Activated CD4-positive, CD25-positive, alpha-beta regulatory T cell treated with anti-CD3 and anti-CD28 coated beads, Interleukin-2, amount 50 U/mL, for 24 hours (primary cell): ENCODE measurements around the gene NPM1.
"Not testable (repeated sequence)": the region's sequence is repeated elsewhere in the genome, so short reads cannot be mapped to it uniquely, and the experiment has no call there.

Experiments
- ATAC-seq, 2 donors: fragments of 150-1000 bp; cut with Tn5 transposase; one replicate each; pipeline ENCODE4 v1.10.0; 2021; ENCODE audit warnings: mild to moderate bottlenecking in 1 of 2, moderate library complexity in 1 of 2

NPM1 gene, protein sequence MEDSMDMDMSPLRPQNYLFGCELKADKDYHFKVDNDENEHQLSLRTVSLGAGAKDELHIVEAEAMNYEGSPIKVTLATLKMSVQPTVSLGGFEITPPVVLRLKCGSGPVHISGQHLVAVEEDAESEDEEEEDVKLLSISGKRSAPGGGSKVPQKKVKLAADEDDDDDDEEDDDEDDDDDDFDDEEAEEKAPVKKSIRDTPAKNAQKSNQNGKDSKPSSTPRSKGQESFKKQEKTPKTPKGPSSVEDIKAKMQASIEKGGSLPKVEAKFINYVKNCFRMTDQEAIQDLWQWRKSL

DNA sequence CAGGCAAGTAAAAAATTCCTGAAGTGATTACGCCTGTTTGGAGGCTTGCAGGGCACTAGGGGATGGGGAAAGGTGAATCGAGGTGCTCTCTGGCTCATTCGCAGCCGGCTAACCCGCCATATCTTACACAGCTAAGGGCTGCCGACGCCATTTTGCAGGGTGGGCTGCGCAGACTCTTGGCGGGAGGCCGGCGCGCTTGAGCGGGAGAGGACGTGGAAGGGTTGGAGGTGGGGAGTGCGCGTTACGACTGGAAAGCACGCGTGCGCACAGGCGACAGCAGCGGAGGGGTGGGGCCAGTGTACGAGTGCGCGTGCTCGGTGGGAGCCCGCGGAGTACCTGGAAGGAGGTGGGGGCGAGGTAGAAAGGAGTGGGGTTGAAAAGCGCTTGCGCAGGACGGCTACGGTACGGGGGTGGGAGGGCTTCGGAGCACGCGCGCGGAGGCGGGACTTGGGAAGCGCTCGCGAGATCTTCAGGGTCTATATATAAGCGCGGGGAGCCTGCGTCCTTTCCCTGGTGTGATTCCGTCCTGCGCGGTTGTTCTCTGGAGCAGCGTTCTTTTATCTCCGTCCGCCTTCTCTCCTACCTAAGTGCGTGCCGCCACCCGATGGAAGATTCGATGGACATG, at the start of gene NPM1:
Gene NPM1, plus strand, starts transcription at position 505 of the 625 bp plus-strand sequence. Its CDS starts 100 bp downstream, at position 605.
- ATAC-seq = peak; percentile 74 to 77

- no peak for ATAC-seq
Measured at GRCh38 chr5:171340042-171340441, 47.6 kb upstream of the NPM1 start.

DNA sequence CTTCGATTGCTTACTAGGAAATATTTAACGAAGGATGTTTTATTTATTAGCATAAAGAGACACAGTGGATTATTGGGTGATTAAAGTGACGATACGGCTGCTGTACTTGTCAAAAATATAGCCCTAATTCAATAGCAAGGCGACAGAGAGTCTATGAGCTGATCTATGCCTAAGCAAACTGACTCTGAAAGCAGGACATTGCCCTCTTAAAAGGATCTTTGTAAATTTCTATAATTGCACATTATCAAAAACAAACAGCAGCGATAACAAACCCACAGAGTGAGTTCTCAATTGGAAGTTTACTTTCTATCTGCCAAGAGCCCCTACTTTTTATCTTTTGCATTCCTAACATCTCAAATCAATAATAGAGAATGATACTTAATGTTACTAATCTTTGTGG, 47.2 kb upstream of the NPM1 start:
- ATAC-seq = no peak

DNA sequence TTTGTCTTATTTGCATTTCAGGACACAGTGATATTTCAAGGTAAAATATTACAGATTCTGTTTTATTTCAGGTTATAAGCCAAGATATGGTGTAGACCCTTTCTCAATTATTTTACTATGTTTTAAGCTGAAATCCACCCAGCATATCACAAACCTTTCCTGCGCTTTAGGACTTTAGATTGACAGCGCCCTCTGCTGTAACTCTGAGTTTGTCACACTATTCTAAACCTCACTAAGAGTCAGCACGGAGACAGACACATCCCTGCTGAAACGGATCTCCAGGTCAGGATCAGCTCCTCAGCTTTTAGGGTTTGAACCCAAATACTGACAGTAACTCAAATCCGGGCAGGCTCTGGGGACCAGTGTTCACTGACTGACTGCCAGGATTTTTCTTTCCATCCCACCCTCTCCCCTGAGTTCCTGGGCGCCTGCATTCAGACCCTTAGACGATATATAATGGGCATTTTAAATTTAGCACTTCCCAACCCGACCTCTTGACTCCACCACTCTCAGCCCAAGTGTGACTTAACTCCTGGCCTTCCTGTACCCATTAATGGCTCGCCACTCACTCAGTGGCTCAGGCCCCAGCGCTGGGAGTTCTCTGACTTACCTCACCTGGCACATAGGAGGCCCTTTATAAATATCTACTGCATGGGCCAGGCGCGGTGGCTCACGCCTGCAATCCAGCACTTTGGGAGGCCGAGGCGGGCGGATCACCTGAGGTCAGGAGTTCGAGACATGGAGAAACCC, 45.1 kb upstream of the NPM1 start:
- no peak for ATAC-seq

DNA sequence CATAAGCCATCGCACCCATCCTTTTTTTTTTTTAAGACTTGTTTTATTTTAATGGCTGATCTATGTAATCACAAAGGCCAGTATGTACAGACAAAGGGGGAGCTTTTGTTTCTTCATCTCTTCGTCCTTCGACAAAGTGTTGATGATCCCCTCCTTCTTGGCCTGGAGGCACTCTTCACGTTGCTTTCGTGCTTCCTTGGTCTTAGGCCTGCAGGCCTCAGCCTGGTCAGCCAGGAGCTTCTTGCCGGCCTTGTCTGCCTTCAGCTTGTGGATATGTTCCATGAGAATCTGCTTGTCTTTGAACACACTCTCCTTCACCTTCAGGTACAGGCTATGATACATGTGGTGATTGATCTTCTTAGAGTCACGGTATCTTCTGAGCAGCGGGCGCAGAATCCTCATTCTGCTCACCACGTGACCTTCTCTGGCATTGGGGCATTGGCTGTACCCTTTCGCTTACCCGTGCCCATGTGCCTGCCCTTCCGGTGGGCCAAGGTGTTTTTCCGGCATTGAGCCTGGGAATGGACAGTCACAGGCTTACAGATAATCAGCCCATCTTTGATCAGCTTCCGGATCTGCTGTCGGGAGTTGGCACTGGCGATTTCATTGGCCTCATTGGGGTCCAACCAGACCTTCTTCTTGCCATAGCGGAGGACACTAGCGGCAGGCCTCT, 42.6 kb upstream of the NPM1 start:
- no peak for ATAC-seq

DNA sequence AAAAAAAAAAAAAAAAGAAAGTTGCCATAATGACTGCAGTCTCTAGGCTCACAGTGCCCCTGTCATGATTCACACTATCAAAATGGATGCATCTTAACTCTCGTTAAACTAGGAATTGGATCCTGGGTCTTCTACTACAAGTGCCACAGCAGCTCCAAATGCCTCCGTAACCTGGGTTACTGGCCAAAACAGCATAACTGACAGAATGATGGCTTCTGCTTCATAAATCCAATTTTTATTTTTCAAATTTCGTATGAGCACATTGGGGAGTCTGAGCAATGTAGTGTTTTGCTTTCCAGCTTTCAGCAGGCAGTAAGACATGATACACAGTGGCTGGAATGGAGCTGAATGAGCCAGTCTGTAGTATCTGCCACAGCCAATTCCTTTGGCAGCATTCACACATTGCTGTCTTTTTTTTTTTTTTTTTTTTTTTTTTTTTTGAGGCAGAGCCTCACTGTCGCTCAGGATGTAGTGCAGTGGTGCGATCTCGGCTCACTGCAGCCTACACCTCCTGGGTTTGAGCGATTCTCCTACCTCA, 36.0 kb upstream of the NPM1 start:
- ATAC-seq = no peak

DNA sequence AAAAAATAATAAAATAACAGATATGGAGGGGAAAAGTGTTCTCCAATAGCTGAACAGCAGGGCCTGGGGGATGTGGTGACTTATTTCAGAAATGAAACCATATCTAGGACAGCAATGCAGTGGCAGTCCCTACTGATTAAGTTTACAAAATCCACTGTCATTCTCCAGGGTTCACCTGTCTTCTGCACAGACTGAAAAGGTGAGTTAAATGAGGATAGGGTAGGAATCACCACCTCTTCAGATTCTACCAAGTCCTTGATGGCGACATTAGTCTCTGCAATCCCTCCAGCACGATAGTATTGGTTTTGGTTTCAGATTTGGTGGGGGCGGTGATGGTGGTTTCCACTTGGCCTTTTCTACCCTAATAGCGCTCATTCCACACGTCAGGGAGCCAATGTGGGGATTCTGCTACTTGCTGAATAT, 32.3 kb upstream of the NPM1 start:
- peak; percentile 85 to 88 for ATAC-seq

- ATAC-seq = no peak
Measured at GRCh38 chr5:171357843-171358242, 29.8 kb upstream of the NPM1 start.

DNA sequence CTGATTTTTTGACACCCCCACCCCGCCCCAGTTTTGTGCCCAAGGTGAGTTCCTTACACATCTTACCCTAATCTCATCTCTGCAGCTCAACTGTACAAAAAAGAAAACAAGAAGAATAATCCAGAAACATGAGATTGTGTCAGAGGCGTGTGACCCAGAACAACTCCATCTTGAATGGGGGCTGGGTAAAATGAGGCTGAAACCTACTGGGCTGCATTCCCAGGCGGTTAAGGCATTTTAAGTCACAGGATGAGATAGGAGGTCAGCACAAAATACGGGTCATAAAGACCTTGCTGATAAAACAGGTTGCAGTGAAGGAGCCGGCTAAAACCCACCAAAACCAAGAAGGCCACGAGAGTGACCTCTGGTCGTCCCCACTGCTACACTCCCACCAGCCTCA, 26.5 kb upstream of the NPM1 start:
- ATAC-seq = not testable (repeated sequence)

DNA sequence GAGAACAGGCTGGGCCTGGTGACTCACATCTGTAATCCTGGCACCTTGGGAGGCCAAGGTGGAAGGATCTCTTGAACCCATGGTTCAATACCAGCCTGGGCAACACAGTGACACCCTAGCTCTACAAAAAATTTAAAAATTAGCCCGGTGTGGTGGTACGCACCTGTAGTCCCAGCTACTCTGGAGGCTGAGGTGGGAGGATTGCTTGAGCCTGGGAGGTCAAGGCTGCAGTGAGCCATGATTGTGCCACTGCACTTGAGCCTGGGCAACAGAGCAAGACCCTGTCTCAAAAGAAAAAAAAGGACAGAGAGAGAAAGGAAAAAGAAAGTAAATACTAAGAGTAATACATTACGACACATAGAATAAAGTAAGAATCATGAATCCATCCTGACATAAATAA, 24.4 kb upstream of the NPM1 start:
- not testable (repeated sequence) for ATAC-seq

DNA sequence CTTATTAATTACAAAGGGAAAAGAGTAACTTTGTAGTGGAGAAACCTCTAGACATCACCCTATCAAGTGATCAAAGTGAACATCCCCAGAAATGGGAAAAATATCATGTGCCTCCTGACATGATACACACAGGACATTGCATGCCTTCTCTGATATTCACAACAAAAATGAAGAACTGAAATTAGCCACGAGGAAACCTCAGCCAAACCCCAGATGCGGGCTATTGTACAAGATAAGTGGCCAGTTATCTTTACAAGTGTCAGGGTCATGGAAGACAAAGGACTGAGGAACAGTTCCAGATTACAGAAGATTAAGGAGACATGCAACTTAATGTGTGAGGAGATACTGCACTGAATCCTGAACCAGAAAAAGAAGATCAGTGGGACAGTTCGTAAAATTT, 23.8 kb upstream of the NPM1 start:
- ATAC-seq = no peak

- no peak for ATAC-seq
Measured at GRCh38 chr5:171365351-171365750, 22.3 kb upstream of the NPM1 start.

DNA sequence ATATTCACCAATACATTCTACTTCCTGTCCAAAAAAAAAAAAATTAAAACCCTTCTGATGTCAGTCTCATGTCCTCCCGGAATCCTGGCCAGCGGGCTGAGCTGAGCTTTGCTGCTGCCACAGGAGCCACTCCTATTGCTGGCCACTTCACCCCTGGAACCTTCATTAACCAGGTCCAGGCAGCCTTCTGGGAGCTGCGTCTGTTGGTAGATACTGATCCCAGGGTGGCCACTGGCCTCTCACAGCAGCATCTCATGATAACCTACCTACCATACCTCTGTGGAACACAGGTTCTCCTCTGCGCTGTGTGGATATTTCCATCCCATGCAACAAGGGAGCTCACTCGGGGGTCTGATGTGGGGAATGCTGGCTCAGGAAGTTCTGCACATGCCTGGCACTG, 21.0 kb upstream of the NPM1 start:
- ATAC-seq = no peak

DNA sequence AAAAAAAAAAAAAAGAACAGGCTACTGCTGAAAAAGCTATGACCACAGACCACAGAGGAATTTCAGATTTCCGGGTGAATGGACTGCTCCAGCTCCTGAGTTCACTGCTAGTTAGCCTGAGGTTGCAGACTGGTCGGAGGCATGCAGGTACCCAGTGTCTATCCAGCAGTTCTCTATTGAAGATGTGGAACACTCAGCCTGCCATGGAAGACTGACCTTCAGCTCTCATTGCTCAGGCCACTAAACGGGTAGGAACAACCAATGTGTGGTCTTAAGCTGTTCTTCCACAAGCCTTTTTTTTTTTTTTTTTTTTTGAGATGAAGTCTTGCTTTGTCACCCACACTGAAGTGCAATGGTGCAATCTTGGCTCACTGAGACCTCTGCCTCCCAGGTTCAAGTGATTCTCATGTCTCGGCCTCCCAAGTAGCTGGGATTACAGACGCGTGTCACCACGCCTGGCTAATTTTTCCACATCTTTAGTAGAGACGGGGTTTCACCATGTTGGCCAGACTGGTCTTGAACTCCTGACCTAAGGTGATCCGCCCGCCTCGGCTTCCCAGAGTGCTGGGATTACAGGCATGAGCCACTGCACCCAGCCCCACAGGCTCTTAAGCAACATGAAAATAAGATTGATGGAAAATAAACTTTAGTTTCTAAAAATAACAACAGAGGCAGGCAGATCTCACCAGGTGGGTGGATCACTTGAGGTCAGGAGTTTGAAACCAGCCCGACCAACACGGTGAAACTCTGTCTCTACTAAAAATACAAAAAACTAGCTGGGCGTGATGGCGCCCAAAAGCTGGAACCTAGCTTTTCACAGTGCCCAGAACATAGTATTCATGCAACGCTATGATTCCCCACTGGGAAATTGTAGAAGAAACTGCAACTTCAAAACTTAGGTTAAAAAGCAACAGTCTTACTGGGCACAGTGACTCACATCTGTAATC, 20.0 kb upstream of the NPM1 start:
- no peak for ATAC-seq

DNA sequence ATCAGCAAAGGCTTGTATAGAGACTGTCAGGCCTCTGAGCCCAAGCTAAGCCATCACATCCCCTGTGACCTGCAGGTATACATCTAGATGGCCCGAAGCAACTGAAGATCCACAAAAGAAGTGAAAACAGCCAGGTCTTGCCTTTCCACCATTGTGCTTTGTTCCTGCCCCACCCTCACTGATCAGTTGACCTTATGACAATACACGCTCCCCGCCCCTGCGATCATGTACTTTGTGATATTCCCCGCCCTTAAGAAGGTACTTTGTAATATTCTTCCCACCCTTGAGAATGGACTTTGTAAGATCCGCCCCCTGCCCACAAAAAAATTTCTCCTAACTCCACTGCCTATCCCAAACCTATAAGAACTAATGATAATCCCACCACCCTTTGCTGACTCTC, 18.6 kb upstream of the NPM1 start:
- no peak for ATAC-seq

DNA sequence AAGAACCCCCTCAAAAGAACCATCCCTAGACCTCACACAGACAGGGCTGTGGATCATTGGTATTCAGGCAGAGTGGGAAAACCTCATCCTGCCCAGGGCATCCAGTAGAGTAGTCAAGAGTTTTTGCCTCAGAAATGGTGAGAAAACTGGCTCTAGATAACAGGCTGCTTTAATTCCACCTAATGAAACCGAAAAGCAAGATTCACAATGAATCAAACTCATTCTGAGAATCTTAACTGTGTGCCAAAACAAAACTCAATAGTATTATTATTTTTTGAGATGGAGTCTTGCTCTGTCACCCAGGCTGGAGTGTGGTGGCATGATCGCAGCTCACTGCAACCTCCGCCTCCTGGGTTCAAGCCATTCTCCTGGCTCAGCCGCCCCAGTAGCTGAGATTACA, 17.8 kb upstream of the NPM1 start:
- peak in 1 of 2 donors; percentile 17 for ATAC-seq

GRCh38 chr5:171370881-171371280, 16.8 kb upstream of the NPM1 start:
- ATAC-seq = not testable (repeated sequence)

- ATAC-seq = no peak
Measured at GRCh38 chr5:171371326-171371725, 16.3 kb upstream of the NPM1 start.

DNA sequence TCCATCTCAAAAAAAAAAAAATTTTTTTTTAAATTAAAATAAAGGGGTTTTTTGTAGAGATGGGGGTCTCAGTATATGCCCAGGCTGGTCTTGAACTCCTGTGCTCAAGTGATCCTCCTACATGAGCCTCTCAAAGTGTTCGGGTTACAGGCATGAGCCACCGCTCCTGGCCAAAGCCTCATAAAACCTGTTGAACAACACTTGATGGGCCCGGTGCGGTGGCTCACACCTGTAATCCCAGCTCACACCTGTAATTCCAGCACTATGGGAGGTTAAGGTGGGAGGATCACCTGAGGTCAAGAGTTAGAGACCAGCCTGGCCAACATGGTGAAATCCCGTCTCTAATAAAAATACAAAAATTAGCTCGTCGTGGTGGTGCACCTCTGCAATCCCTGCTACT, 7.7 kb upstream of the NPM1 start:
- ATAC-seq = no peak

GRCh38 chr5:171384416-171384815, 3.2 kb upstream of the NPM1 start:
- ATAC-seq = not testable (repeated sequence)

- not testable (repeated sequence) for ATAC-seq
Measured at GRCh38 chr5:171384999-171385398, 2.6 kb upstream of the NPM1 start.
